GM12891 (cell line): ENCODE data around the gene STIL.

Source experiments
- POLR2A ChIP-seq: IDR thresholded peaks from 2 replicates; pipeline ENCODE4 v1.6.1; 2011; ENCODE audit warnings: low read depth, low read length, control low read depth
- POLR2AphosphoS5 ChIP-seq: IDR thresholded peaks from 2 replicates; pipeline ENCODE4 v1.6.1; 2011; ENCODE audit warnings: low read depth, low read length, control low read depth
- SPI1 ChIP-seq: IDR thresholded peaks from 2 replicates; pipeline ENCODE4 v1.6.1; 2011; ENCODE audit warnings: low read depth, low read length, control low read depth
- TAF1 ChIP-seq: IDR thresholded peaks from 2 replicates; pipeline ENCODE4 v1.6.1; 2011; ENCODE audit warnings: low read depth, low read length, control low read depth

- TF ChIP-seq POLR2AphosphoS5 (no peak), POLR2A (no peak), TAF1 (no peak), SPI1 (no peak)
These were observed 24.5 kb upstream of the STIL start for GRCh38 chr1:47338249-47339077.
